ENCODE results near the gene CEBPA.

CEBPA gene

GRCh38 chr19:33286899-33287298 is 15.4 kb downstream of the CEBPA start:
- no peak for DNase-seq

- DNase-seq = no peak
These were observed 16.9 kb downstream of the CEBPA start for GRCh38 chr19:33285441-33285927.

GRCh38 chr19:33284756-33285155 is 17.6 kb downstream of the CEBPA start:
- no peak for DNase-seq

- DNase-seq = no peak
These were observed 18.1 kb downstream of the CEBPA start for GRCh38 chr19:33284146-33284643.

GRCh38 chr19:33283589-33283988 is 18.7 kb downstream of the CEBPA start:
- no peak for DNase-seq

- no peak for DNase-seq
These were observed 20.2 kb downstream of the CEBPA start for GRCh38 chr19:33282036-33282671.

- DNase-seq = no peak
These were observed 20.9 kb downstream of the CEBPA start for GRCh38 chr19:33281296-33281926.

- DNase-seq = peak; percentile 55 to 60
These were observed 21.9 kb downstream of the CEBPA start for GRCh38 chr19:33280351-33280921.

- no peak for DNase-seq
These were observed 22.6 kb downstream of the CEBPA start for GRCh38 chr19:33279430-33280350.

- DNase-seq = no peak
These were observed 23.7 kb downstream of the CEBPA start for GRCh38 chr19:33278403-33279269.

GRCh38 chr19:33278023-33278402 is 24.3 kb downstream of the CEBPA start:
- DNase-seq = no peak

GRCh38 chr19:33277434-33277833 is 24.9 kb downstream of the CEBPA start:
- no peak for DNase-seq

- no peak for DNase-seq
These were observed 26.3 kb downstream of the CEBPA start for GRCh38 chr19:33275933-33276619.

- no peak for DNase-seq
These were observed 26.8 kb downstream of the CEBPA start for GRCh38 chr19:33275559-33275932.

GRCh38 chr19:33274663-33275558 is 27.4 kb downstream of the CEBPA start:
- no peak for DNase-seq

- DNase-seq = peak; percentile 46 to 52
These were observed 28.3 kb downstream of the CEBPA start for GRCh38 chr19:33273881-33274662.

GRCh38 chr19:33273065-33273736 is 29.1 kb downstream of the CEBPA start:
- DNase-seq = no peak

GRCh38 chr19:33271246-33272021 is 30.9 kb downstream of the CEBPA start:
- no peak for DNase-seq

All from stimulated activated CD4-positive, alpha-beta T cell treated with anti-CD3 and anti-CD28 coated beads, Interleukin-2, amount 100 ng/mL, for 24 hours (primary cell).